ENCODE data around the gene SND1.

DNA sequence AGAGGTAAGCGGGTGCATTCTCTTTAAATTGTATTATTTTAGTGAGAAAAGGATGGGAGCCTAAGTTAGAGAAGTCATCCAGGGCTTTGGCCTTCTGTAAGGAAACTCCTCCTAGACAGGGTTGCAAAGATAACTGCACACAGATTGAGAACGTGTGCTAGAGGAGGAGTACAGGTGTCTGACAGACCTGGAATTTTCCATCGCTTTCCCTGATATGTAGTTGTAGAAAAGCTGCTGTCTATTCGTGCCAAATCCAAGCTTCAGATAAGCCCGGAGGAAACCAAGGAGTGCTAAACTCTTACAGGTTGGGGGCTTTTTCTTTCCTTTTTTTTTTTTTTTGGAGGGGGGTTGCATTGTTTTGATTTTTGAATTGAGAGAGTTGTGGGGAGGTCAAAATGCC, 356.1 kb downstream of the SND1 start:
- TF ChIP-seq EZH2 (IDR thresholded peaks at IDR 0.05) = no peak
- TF ChIP-seq POLR2AphosphoS5 (IDR thresholded peaks at IDR 0.05; ENCODE audit: borderline replicate concordance, low read depth, low read length) = no peak
